Daoy (cell line): ENCODE results near the gene PCP4. TPM values are rescaled to one million over a fixed set of nuclear protein-coding genes. Genes with fewer than 3 reads are reported as not detected.
"Not testable (repeated sequence)": the region's sequence is repeated elsewhere in the genome, so short reads cannot be mapped to it uniquely, and the experiment has no call there.

Experiments used
- DNase-seq: peaks from one replicate; pipeline ENCODE4 v3.0.0-alpha.2; 2015; ENCODE audit warnings: low read depth
- total RNA-seq: library from RNA; depleted of rRNA; stranded (reverse); fragments of >200 nt; shearing (Covaris generic); gene quantifications from 2 replicates; pipeline ENCODE4 v1.2.3, GENCODE V29; 2014

Gene PCP4
- total RNA-seq, 1 experiment from 2014 or later, result not detected

DNA sequence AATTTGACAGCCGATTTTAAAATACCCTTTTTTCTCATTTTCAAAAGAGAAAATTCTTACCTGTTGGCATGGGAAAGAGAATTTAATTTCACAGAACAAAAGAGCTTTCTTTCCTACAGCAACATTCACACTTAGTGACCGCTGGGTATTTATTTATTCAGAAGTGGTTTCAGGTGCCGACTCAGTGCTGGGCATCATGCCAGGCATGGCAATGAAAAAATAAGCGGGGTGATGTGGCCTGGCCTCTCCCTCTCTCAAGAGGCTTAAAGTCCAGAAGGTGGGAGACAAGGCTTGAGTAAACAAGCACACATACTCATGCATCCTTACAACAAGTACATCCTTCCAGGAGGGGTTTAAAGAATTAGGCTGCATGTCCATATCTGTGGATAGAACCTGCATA lies 4.1 kb upstream of the PCP4 start:
- DNase-seq, result peak; percentile 83

- DNase-seq, result no peak
Observed at GRCh38 chr21:39866093-39866492, 1.1 kb upstream of the PCP4 start.

DNA sequence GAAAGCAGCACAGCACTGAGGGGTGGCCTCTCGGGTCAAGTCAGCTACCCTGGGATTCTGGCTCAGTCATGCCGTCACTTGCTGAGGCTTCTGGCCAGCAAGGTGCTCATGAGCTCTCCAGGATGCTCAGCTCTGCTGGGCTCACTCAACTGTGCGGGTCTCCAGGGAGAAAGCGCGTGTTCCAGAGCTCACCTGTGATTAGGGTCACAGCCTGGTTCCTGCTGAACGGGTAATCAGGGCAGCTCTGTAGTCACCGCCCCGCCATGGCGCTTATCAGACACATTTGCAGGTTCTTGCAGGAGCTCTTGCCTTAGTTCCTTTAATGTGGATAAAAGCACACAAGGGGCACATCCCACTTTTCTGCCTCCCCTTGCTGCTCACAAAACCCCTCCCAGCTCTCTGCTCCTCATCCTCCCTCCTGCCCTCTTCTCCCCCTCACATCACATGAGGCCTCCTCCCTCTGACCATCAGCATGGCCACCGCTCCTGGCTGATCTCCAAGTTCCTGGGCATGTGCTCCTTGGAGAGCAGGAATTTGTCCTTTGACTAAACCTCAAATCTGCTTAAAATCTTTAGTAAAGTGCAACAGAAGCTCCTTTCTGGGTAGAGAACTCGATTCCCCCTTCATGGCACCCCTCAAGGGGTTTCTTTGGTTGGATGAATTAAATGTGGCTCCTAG lies 2.0 kb downstream of the PCP4 start:
- DNase-seq, result no peak

DNA sequence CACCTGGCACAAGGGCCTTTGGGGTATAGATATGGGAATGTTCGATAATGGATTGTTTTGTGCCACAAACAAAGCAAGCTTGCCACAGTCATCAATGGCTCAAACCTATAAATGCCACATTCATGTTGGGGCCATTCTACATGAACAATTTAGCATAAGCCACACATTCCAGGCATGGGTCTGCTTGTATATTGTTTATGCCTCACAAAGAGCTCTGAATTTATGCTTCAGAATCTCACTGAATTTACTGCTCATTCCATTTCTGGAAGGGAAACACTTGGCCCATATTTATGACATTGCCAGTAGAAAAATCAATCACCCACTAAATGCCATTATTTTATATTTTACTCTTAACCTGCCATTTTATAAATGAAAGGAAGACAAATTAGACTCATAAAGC lies 6.4 kb downstream of the PCP4 start:
- no peak for DNase-seq

GRCh38 chr21:39874206-39874605 lies 7.0 kb downstream of the PCP4 start:
- no peak for DNase-seq

DNA sequence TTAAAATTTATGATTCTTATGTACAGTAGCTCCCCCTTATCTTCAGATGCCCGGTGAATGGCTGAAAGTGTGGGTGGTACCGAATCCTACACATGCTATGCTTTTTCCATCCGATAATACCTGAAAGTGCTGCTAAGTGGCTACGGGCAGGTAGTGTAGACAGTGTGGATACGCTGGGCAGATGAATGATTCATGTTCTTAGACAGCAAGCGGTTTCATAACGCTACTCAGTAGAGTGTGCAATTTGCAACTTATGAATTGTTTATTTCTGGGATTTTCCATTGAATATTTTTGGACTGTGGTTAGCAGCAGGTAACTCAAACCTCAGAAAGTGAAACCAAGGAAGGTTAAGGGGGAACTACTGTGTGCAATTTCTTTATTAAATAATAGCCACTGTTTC lies 7.5 kb downstream of the PCP4 start:
- no peak for DNase-seq

DNA sequence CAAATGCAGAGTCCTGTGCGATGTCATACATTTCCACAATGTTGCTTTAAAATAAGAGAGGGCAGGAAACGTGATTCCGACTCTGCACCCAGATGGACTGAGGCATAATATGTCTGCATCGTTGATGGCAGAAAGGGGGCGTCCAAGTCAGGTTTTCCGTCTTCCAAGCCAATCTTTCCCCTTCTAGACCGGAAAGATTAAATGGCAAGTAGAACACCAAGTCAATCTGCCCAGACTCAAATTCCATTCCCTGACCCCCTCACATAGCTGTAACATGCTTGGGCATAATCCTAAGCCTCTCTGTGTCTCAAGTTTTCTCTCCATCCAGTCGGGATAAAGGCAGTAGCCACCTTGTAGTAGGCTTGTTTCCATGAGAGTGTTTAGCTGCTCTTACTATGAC lies 14.4 kb downstream of the PCP4 start:
- no peak for DNase-seq

DNA sequence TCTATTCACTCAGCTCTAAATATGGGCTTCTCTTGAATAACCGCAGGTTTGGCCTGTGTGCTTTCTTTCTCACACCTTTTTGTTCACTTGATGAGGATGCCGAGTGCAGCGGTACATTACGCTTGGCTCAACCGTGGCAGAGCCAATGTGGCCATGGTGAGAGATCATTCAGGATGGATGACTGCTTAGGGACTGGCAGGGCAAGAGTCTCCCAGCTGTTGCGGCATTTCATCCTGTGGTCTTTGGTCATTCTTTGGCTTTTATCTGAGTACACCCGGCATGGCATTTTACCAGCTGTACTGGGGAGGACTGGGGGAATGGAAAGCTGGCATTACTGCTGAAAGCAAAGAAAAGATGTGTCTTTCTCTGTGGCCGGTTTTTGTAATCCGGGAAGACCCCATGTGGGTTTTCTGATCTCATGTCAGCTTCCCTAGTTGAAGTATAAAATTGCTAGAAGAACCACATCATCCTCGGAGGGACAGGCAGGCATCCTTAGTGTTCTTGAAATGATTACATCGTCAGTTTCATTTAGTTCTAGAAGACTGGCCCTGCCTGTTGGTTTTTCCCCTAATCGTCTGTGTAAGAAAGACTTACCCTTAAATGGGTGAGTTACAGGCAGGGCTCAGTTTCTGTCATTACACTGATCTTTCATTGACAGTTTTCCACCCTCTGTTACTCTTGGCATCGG lies 15.1 kb downstream of the PCP4 start:
- DNase-seq, result no peak

DNA sequence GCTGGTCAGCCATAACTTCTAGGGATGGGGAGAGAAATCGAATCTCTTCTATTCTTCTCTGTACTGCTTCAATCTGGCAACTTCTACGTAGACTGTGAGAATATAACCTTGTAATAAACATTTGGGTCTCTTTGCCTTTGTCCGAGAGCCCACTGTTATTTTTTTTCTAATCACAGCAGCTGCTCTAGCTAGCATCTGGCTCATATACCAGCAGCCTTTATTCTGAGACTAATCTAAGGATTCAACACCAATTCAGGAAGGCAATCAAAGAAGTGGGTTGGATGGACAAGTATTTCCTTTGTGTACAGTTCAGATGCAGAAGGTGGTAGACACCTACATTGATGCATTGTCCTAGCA lies 15.6 kb downstream of the PCP4 start:
- no peak for DNase-seq

DNA sequence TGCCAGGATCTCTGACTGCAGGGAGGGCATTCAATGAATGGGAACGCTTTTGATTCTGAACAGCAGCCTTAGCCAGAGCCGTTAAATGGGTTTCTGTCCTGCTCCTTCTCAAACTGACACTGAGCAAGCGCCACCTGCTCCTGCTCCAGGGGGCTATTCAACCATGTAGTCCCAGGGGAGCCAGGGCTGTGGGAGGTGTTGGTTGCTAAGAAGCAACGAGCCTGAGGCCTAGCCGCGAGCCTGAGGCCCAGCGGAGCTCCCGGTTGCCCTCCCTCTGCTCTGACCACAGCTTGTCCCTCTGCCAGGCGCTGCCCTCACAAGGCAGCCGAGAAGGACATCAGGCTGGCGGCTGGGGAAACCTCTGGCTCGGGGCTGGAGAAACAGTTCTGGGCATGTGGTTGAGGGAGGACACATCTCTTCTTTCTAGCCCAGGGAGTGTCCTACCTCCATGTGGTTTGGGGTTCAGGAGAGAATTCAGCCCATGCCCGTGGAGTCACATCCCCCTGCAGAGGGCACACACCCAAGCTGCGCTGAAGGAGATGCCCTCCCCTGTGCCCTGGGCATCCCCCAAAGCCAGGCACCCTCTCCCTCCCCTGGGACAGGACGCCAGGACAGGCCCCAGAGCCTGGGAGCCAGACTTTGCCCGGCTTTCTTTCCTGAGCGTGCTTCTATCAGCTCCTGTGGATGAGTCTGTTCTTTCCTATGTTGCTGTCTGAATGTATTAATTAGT lies 18.0 kb downstream of the PCP4 start:
- peak; percentile 46 for DNase-seq

GRCh38 chr21:39888848-39889247 lies 21.6 kb downstream of the PCP4 start:
- DNase-seq, result no peak

GRCh38 chr21:39891111-39891510 lies 23.9 kb downstream of the PCP4 start:
- DNase-seq, result no peak

GRCh38 chr21:39891863-39892262 lies 24.6 kb downstream of the PCP4 start:
- not testable (repeated sequence) for DNase-seq

DNA sequence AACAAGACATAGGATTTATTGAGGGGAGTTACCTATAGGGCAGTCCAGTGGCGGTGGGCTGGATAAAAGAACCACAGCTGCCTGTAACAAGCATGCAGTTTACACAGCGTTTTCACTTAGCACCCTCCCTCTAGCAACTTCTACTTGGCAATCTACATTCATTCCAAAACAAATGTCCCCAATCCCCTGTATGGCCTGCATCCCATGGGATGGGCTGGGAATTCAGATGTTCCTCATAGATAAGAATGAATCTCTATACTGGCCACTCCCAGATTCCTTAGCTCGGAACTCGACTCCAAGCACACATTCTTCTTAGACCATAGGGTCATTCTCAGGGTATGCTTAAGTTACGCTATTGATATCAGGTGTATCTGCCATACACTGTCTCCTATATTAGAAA lies 33.3 kb downstream of the PCP4 start:
- no peak for DNase-seq

DNA sequence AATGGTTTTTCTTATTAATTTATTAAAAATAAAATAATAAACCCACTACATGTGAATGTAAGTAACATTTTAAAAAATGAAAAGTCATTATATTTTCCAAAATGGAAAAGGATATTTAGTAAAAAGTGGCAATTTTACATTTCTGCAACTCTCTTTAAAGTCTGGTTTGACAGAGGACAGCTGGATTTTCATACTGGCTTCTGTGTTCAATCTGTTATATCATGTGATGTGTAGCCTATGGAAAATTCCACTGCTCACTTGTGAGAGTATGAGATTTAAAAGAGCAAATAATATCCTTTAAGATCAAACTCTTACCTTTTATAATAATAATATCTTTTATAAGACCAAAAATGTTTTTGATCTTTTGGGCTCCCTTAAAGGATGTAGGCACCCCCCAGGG lies 33.7 kb downstream of the PCP4 start:
- no peak for DNase-seq

DNA sequence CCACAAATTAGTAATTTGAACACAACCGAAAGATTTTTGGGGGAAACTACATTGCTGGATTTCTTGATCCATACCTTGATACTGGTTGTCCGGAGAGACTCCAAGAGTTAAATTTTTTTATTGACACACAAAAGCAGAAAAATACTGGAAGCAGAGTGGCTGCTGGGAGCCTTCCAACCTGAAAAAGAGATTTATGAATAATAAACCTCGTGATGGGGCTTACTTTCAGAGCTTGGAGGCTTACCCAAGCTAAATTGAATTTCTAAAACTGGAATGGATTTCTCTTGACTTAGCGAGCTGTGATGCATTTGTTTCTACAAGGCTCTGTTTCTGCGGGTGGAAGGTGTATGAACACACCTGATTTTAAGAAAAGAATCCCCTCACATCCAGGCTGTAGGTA lies 35.7 kb downstream of the PCP4 start:
- DNase-seq, result no peak

GRCh38 chr21:39904457-39904856 lies 37.2 kb downstream of the PCP4 start:
- no peak for DNase-seq

DNA sequence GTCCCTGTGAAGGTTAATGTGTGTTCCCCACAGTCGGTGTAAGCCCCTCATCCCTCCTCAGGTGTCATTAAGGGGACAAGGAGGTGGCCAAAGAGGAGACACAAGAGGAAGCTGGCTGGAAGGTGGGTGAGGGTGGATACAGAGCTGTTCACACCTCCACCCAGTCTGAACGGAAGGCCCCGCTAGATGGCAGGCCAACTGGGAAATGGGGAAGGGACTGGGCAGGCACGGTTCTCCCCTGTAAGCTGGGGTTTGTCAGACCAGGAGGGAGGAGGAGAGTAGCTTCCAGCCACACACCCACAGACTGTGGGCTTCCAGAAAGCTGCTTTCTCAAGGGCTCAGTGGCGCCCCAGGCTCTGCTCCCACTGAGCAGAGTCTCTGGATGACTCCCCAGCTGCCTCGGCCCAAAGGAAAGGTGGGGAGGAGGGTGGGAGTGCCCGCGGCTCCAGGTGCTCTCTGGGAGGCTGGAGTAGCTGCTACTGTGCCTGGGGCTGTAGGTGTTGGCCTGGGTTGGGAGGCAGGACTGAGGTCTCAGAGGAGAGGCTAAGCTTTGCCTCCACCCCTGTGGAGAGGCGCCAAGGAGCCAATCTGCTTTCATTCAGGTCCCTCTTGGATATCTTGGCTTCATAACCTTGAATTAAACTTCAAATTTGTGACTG lies 41.2 kb downstream of the PCP4 start:
- peak; percentile 31 for DNase-seq

DNA sequence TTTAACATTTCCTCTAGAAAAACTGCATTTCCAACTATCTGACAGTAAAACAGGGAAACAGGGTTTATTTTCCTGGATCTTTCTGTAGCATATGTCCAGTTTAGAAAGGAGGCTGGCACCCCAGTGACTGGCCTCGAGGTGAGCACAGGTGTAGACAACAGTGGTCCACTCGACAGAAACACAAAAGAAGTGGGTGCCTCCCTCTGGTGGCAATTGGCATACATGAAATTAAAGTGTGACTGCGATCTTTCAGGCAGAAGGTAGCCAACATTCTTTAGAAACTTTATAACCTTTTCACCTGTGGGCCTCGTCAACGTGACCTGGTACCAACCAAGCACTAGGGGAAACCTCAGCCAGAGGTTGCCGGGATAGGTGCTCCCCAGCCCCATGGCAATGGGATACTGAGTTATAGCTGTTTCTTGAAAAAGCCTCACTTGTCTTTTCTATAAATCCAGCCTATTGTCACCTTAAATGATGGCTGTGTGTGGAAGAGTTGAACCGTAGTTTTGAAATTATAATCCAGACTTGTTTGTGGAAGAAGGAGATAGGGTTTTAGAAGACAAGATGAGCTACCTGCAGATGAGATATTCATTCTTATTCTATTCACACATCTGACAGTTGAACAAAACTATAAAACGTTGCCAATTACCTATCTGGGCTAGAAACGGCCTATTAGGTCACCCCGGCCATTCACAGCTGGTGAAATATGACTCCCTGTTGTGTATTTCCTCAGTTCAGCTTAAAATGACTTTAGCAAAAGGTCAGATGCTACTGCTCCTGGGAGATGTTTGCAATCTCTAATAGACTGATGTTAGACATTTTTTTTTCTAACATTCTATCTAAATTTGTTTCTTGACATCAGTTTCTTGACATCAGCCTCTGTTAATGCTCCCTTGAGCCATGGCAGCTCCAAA lies 44.3 kb downstream of the PCP4 start:
- no peak for DNase-seq

DNA sequence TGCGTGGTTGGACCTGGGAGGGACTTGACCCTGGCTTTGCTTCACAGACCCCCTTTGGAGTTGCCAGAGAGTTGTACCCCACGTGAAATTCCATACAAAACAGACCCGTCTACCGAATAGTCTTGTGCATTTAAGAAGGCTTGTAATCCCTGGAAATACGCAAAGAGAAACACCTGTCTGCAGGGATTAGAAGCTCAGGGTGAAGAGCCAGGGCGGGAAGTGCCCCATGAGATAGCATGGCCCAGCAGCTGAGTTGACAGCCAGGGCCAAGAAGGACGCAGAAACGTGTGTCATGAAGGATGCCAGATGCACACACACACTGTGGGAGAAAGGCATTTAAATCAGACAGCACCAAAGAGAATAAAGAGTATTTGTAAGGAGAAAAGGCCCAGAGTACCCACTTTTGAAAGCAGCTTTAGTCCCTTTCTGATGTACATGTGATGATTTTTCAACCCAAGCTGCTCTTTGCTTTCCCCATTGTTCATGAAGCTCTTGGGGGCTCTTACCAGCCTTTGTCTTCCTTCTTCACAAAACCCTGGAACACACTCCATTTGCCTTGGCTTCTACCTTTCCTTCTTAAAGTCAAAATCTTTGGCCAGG lies 46.6 kb downstream of the PCP4 start:
- DNase-seq, result no peak

DNA sequence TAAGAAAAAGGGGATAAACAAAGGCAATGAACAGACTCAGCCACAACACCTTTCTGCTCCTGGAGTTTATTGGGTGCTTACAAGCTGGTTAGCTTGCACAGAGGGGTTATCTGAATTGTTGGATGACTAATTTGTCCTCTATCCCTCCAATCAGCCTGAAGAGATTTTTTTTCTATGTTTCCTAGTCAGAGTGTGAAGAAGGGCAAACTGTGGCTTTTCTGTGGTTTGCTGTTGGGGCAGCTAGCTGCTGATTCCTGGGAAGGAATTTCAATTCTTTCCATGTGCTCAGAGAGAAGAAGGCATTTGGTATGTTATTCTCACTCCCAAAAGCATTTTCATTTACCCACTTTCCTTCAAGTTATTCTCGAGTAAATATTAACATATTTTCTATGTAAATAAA lies 48.6 kb downstream of the PCP4 start:
- DNase-seq, result no peak
